Erythroblast (primary cell): ENCODE results near the gene PSPN.

Source experiments
- GATA1 ChIP-seq: IDR thresholded peaks from 2 replicates; pipeline ENCODE4 v1.6.1; 2011; ENCODE audit warnings: low read depth, mild to moderate bottlenecking, control low read depth, low read length, moderate library complexity
- POLR2A ChIP-seq: IDR thresholded peaks from 2 replicates; pipeline ENCODE4 v1.6.1; 2011; ENCODE audit warnings: mild to moderate bottlenecking, low read length

DNA sequence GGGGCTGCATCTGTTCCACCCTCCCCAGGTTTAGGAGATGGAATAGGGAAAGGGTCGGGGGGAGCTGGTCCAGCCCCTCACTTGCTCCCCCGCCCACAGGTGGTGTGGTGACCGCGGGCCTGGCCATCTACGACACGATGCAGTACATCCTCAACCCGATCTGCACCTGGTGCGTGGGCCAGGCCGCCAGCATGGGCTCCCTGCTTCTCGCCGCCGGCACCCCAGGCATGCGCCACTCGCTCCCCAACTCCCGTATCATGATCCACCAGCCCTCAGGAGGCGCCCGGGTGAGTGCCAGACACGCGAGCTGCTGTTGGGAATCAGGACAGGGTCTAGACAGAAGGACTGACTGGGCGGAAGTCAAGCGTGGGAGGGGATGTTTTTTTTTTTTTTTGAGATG is 11.4 kb downstream of the PSPN start:
- TF ChIP-seq POLR2A (no peak), GATA1 (no peak)
